NCI-H2081 (cell line): Measurements from ENCODE around the gene ESYT2.
"Not testable (repeated sequence)": the region's sequence is repeated elsewhere in the genome, so short reads cannot be mapped to it uniquely, and the experiment has no call there.

Experiments used
- DNase-seq, 2 experiments: peaks; one replicate each; lab custom pipeline; 2025; lab: John Stamatoyannopoulos, UW

The ESYT2 gene

DNA sequence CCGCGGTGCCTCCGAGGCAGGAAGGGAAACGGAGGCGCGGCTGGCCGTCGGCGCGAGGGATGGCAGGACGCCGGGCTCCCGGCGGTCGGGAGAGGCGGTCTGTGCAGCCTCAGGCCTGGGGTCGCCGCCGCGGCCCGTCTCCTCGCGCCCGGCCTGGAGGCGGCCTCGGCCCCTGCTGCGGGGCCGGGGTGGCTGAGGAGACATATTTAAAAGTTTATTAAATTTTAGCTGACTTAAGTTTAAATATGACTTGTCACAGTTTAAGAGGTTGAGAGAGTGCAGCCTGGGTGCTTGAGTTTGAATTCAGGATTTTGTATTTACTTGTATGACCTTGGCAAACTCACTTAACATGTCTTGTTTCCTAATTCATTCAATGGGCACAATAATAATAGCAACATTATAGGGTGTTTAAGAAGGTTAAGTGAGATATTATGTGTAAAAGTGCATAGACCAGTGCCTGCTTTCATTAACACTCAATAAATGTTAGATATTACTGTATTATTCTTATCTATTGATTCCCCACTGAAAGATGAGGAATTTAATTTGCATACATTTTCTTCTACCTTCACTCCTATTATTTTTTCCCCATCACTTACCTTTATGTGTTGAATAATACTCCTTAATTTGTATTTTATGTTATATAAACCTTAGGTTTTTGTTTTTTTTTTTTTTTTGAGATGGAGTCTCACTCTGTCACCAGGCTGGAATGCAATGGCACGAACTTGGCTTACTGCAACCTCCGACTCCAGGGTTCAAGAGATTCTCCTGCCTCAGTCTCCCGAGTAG is 27.8 kb upstream of the ESYT2 start:
- no peak for DNase-seq

- DNase-seq = no peak
These were observed 25.4 kb upstream of the ESYT2 start for GRCh38 chr7:158854681-158855081.

- no peak for DNase-seq
These were observed 21.3 kb upstream of the ESYT2 start for GRCh38 chr7:158850545-158851102.

DNA sequence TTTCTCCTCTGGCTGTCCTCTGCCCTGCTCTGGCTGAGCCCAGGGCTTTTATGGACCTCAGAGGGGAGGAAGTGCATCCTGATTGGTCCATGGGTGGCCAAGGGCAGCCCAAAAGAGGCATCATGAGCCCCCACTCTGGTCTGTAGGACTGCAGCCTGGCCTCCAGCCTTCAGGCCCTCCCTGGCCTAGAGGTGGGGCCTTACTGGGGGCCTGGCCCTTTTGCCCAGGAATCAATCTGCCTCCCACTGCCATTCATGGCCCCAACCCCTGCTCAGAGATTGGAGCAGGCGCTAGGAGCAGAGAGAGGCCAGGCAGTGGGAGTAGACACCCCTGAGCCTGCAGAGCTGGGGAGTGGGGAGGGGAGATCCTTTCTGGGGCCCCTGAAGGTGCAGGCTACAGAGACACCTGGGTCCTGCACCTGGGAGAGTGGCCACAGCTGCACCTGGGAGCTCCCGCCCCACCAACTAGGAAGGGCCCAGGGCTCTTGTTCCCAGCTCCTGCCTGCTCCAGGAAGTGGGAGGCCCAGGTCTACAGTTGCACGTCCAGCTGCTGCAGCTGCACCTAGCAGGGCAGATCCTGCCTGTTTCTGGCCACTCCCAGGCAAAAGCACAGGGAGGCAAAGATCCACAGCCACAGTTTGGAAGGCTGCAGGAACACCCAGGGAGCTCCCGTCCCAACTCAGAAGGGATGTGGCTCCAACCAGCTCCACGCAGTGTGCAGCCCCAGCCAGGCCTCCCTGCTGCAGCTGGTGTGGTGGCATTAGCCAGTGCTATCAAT is 20.6 kb upstream of the ESYT2 start:
- peak in 1 of 2 experiments; percentile 13 for DNase-seq

DNA sequence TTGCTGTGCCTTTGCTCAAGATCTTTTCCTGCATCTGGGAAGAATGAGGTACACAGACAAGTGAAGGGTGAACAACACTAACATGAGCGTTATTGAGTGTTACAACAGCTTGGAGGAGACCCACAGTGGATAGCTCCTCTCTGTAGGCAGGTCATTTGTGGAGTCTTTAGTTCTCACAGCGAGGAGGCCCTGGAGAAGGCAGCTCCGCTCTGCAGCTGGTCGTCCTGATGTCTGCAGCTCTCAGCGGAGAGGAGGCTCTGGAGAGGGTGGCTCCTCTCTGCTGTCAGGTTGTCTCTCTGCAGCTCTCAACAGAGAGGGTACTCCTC is 20.1 kb upstream of the ESYT2 start:
- DNase-seq = no peak

DNA sequence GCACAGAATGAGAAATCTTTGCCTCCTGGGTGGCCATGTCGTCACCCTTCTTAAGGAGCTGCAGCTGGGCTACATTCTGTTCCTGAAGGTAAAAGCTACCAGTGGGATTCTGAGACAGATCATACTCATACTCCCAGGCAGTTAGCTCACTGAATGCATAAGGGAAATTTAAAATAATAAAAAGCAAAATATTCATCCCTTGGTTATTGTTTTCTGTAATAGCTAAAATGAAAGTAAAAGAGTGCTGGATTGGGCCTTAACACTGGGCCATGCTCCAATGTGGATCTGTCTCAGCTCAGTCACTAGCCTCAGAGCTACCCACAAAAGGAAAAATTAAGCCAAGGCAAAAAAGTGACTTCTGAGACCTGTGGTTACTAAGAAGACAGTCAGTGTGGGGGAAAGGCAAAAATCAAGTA is 18.1 kb upstream of the ESYT2 start:
- DNase-seq = no peak

- DNase-seq = no peak
These were observed 17.0 kb upstream of the ESYT2 start for GRCh38 chr7:158846304-158846703.

DNA sequence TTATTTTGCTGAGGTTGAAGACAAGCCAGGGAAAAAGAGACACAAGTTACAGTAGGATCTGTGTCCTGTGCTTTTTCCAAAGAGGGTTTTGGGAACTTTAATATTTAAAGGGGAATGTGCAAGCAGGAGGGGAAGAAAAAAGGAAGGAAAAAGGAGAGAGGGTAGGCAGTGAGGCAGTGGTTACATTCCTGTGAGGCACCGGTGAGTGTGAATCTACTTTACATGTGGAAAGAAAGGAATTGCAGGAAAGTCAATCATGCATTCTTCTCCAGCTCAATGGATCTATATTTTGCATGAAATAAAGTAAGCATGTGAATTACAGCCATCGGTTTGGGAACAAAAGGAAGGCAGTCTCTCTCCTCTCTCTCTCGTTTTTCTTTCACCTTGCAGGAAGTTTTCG is 14.5 kb upstream of the ESYT2 start:
- no peak for DNase-seq

DNA sequence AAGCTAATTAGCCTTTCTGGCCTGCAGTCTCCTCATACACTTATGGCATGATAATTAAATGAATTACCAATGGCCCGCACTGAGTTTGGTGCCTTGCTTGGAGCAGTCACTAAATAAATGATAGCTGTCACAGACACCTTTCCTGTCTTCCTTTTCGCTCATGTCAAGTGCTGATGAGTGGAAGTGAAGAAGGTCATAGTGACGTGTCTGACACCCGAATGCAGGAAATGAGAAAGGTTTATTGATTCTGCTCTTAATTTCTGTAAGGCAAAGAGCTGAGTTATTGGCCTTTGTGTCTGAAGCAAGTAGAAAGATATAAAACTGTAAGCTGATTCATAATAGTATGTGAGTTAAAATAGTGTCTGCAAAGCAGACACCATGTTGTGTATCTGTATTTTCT is 13.2 kb upstream of the ESYT2 start:
- DNase-seq = no peak

- no peak for DNase-seq
These were observed 11.3 kb upstream of the ESYT2 start for GRCh38 chr7:158840604-158841003.

- DNase-seq = not testable (repeated sequence)
These were observed 9.9 kb upstream of the ESYT2 start for GRCh38 chr7:158839177-158839576.

DNA sequence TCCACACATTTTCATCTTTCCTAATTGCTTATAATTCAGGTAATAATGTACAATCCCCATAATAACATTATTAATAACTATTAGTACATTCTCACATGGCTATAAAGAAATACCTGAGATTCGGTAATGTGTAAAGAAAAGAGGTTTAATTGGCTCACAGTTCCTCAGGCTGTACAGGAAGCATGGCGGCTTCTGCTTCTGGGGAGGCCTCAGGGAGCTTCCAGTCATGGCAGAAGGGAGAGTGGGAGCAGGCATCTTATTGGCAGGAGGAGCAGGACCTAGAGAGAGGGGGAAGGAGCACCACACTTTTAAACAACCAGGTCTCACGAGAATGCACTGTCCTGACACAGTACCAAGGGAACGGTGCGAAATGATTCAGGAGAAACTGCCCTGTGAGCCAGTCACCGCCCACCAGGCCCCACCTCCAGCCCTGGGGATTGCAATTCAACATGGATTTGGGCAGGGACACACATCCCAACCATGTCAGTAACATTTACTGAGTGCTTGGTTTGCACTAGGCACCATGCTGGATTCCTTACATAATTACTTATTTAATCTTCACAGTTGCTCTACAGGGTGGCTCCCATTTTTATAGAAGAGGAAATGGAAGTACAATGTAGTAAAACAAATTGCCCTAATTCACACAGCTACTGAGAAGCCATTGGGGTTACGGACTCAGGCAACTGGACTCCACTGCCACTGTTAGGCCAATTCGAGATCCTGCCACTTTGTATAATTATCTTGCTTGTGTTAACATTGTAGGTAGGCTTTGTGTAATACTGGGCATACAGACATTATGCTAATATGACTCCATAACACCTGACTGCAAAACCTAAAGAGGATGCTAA is 8.7 kb upstream of the ESYT2 start:
- DNase-seq = peak; percentile 33 to 83

DNA sequence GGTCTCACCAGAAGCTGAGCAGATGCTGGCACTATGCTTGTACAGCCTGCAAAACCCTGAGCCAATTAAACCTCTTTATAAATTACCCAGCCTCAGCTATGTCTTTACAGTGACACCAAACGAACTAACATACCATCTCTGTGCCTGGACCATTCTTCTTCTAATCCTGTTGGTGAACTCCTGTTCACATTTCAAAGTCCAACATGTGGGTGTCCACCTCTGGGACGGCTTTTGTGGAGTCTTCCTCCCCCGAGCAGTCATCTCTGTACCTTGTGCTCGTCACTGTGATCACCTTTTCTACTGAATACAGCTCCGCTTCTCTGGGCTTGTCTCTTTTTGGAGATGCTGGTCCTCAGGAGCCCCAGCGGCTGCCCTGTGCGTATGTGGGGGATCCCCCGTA is 7.4 kb upstream of the ESYT2 start:
- DNase-seq = no peak

DNA sequence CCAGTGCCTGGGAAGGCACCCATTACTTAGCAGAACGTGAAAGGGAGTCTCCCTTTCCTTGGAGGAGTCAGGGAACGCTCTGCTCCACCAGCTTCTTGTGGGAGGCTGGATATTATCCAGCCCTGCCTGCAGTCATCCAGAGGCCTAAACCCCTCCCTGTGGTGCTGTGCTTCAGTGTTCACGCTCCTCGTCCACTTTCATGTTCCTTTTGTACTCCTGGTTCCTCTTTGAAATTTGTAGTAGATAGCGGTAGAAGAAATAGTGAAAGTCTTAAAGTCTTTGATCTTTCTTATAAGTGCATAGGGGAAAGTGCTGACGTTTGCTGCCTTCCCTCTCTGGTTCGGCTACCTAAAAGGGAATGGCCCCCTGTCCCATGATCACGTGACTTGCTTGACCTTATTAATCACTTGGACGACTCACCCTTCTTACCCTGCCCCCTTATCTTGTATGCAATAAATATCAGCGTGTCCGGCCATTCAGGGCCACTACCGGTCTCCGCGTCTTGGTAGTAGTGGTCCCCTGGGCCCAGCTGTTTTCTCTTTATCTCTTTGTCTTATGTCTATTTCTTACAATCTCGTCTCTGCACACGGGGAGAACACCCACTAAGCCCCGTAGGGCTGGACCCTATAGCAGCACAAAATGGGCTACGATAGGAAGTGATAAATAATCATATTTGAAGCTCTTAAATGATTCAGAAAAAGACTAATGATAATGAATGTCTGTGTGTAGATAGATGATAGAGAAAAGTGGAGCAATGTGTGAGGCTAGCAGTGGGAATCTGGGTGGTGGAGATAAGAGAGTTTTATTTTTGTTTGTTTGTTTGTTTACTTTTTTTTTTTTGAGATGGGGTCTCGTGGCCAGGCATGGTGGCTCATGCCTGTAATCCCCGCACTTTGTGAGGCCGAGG is 5.8 kb upstream of the ESYT2 start:
- no peak for DNase-seq

GRCh38 chr7:158832994-158833393 is 3.7 kb upstream of the ESYT2 start:
- no peak for DNase-seq

GRCh38 chr7:158831738-158832091 is 2.4 kb upstream of the ESYT2 start:
- DNase-seq = no peak

DNA sequence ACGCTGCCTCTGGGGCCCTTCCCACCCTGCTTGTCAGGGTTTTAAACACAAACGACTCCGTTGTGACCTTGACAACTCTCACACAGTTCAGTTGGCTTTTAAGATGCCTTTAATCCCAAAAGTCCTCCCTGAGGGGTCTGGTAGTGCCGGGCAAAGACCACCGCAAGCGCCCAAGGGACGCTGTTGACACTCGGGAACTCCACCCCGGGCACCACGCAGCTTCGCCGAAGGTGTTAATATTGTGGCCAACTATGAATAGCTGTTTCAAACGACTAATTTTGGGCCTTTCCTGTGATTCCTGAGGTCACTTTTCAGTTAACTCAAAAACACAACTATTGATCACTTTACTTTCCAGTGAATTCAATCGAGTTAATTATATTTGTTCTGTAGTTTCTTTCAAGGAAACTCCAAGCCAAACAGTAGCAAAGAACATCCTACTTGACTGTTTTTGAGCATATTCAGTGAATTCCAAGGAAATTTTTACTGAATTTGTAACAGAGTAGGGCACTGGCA is 958 bp upstream of the ESYT2 start:
- no peak for DNase-seq

DNA sequence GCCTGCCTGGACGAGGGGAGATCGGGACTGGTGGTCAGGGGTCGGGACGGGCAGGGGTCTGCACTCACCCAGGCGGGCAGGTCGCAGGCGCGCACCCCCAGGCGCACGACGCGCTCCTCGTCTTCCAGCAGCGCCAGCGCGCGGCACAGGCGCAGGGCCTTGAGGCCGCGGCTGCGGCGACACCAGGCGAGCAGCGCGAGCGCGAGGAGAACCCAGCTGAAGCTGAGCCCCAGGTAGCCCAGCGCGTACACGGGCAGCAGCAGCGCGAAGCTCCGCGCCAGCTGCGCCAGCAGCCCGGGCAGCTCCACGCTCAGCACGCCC is 328 bp downstream of the ESYT2 start:
- peak; percentile 78 to 86 for DNase-seq

DNA sequence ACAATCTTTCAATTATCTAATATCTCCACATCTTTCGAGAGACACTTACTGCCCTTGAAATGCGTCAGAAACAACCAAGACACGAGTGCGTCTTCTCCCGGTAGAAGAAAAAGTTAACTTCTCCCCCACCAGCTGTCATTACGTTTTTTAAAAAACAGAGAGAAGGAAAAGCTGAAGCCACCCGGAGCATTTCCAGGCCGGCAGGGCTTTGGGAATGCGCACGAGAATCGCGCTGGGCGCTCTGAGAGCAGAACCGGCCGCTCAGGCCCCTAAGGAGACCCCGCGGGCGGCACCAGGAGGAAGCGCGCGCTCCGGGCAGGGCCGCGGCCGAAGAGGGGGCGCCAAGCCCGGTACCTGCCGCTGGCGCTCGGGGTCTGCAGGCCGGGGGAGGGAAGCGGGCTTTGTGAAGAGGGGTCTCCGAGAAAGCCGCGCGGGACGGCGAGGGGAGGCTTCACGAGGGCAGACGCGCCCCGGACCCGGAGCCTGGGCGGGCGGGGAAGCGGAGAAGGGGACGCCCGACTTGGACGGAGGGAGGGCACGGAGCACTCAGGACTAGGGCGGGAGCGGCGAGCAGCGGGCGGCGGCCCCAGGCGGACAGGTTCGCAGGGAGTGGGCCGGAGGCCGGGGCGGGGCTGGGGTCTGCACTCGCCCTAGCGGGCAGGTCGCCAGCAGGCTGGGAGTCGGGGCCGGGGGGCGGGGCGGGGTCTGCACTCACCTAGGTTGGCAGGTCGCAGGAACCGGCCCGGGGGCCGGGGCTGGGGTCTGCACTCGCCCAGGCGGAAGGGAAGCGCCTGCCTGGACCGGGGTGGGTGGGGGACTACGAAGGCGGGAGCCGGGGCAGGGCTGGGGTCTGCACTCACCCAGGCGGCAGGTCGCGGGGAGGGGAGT is 932 bp downstream of the ESYT2 start:
- peak in 1 of 2 experiments; percentile 31 for DNase-seq

DNA sequence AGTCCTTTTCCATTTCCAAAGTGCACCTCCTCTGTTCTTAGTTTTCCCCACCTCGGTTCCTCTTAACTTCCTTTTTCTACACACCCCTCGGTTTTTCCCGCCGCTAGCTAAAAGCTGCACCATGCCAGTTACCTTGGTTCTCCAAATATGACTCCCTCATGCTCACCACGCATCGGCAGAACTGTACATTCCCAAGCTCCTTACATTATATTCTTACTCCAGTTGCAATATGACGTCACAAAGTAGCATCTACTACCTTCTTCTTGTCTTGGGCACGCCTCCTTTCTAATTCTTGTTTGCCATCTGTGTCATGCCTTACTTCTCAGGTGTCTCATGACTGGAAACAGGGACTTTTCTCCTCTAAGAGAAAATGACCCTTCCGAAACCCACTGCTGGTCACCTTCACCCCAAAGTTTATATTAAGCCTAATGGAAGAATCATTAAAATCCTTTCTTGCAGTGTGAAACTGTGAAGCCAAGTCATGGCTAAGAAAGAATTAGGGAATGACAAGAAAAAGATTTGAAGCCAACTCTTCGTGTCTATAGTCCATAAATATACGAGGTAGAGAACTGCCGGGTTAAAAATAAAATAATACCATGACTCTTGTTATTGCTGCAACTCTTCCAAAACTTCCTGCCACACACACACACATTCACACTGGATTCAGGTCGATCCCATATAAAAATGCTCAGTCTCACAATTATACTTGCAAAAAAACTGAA is 1.7 kb downstream of the ESYT2 start:
- DNase-seq = no peak
